ENCODE results near the gene MTRF1. TPM values are rescaled to one million over a fixed set of nuclear protein-coding genes. Genes with fewer than 3 reads are reported as not detected.

The MTRF1 gene
- total RNA-seq, 4 donors from 2014 or later: 8.2 to 16.7 (median 13.3) TPM

- no peak for DNase-seq
- no peak overlapping the region for H3K4me3 ChIP-seq
- no peaks in the 10 kb centered on the region for H3K4me1 ChIP-seq
- H3K27me3 ChIP-seq: no peaks in the 10 kb centered on the region
- no peaks in the 10 kb centered on the region for H3K36me3 ChIP-seq
- ATAC-seq: no peak
- in situ Hi-C loops (cut with MboI; ENCODE audit: low sequenced_read_pairs in 4 of 4) (no loop called here), intact Hi-C loops (cut with DNase I; ENCODE audit: low total_unique reads) (no loop called here)
- H3K27ac ChIP-seq: no peak overlapping the region
- TF ChIP-seq POLR2A (IDR thresholded peaks at IDR 0.05) (no peak), CTCF (IDR thresholded peaks at IDR 0.05 in 4 of 5, conservative IDR thresholded peaks at IDR 0.05 in 1 of 5) (no peak)
- H3K9me3 ChIP-seq: peaks cover 0 to 4% (median 0%) of the 10 kb centered on the region in 3 donors
Measured at GRCh38 chr13:41203810-41204209, 59.6 kb downstream of the MTRF1 start.

GRCh38 chr13:41200126-41200525 is 63.2 kb downstream of the MTRF1 start:
- ATAC-seq (no peak), DNase-seq (no peak)
- no peaks in the 10 kb centered on the region for H3K4me1 ChIP-seq
- no peak overlapping the region for H3K4me3 ChIP-seq
- H3K9me3 ChIP-seq: no peaks in the 10 kb centered on the region
- H3K27ac ChIP-seq: no peak overlapping the region
- intact Hi-C loops (cut with DNase I; ENCODE audit: low total_unique reads): no loop called here
- H3K27me3 ChIP-seq: no peaks in the 10 kb centered on the region
- TF ChIP-seq CTCF (IDR thresholded peaks at IDR 0.05 in 4 of 5, conservative IDR thresholded peaks at IDR 0.05 in 1 of 5) (no peak), POLR2A (IDR thresholded peaks at IDR 0.05) (no peak)
- H3K36me3 ChIP-seq: no peaks in the 10 kb centered on the region
- in situ Hi-C loops (cut with MboI; ENCODE audit: low sequenced_read_pairs in 4 of 4): no loop called here

- H3K9me3 ChIP-seq: no peaks in the 10 kb centered on the region
- intact Hi-C loops (cut with DNase I; ENCODE audit: low total_unique reads) (no loop called here), in situ Hi-C loops (cut with MboI; ENCODE audit: low sequenced_read_pairs in 4 of 4) (loop anchor here in 2 of 4 donors (5.0 to 10.0 kb wide), 2 partner anchors 65 to 67 kb away; partner anchors contain the start of genes KBTBD6 (in 1 of the 2) and MTRF1 (in 1 of the 2))
- DNase-seq (no peak), ATAC-seq (no peak)
- no peaks in the 10 kb centered on the region for H3K27me3 ChIP-seq
- no peaks in the 10 kb centered on the region for H3K36me3 ChIP-seq
- H3K27ac ChIP-seq: no peak overlapping the region
- H3K4me3 ChIP-seq: no peak overlapping the region
- H3K4me1 ChIP-seq: no peaks in the 10 kb centered on the region
- TF ChIP-seq CTCF (IDR thresholded peaks at IDR 0.05 in 4 of 5, conservative IDR thresholded peaks at IDR 0.05 in 1 of 5): no peak
Measured at GRCh38 chr13:41199526-41199925, 63.9 kb downstream of the MTRF1 start.

GRCh38 chr13:41199079-41199478 is 64.3 kb downstream of the MTRF1 start:
- no peaks in the 10 kb centered on the region for H3K9me3 ChIP-seq
- DNase-seq (no peak), ATAC-seq (no peak)
- no peak overlapping the region for H3K27ac ChIP-seq
- TF ChIP-seq CTCF (IDR thresholded peaks at IDR 0.05 in 4 of 5, conservative IDR thresholded peaks at IDR 0.05 in 1 of 5) (no peak), POLR2A (IDR thresholded peaks at IDR 0.05) (no peak)
- no peaks in the 10 kb centered on the region for H3K4me1 ChIP-seq
- in situ Hi-C loops (cut with MboI; ENCODE audit: low sequenced_read_pairs in 4 of 4) (loop anchor here in 2 of 4 donors (5.0 to 10.0 kb wide), 2 partner anchors 66 to 67 kb away; partner anchors contain the start of genes KBTBD6 (in 1 of the 2) and MTRF1 (in 1 of the 2)), intact Hi-C loops (cut with DNase I; ENCODE audit: low total_unique reads) (no loop called here)
- H3K27me3 ChIP-seq: no peaks in the 10 kb centered on the region
- H3K36me3 ChIP-seq: no peaks in the 10 kb centered on the region
- no peak overlapping the region for H3K4me3 ChIP-seq

GRCh38 chr13:41196620-41197019 is 66.8 kb downstream of the MTRF1 start:
- no peak overlapping the region for H3K27ac ChIP-seq
- in situ Hi-C loops (cut with MboI; ENCODE audit: low sequenced_read_pairs in 4 of 4) (loop anchor here in 2 of 4 donors (5.0 to 10.0 kb wide), 2 partner anchors 64 to 68 kb away; partner anchors contain the start of genes KBTBD6 (in 1 of the 2) and MTRF1 (in 1 of the 2)), intact Hi-C loops (cut with DNase I; ENCODE audit: low total_unique reads) (no loop called here)
- DNase-seq (no peak), ATAC-seq (no peak)
- peaks cover 17% of the 10 kb centered on the region in 2 donors for H3K4me1 ChIP-seq
- H3K36me3 ChIP-seq: no peaks in the 10 kb centered on the region
- no peaks in the 10 kb centered on the region for H3K27me3 ChIP-seq
- TF ChIP-seq CTCF (IDR thresholded peaks at IDR 0.05 in 4 of 5, conservative IDR thresholded peaks at IDR 0.05 in 1 of 5) (no peak), POLR2A (IDR thresholded peaks at IDR 0.05) (no peak)
- H3K9me3 ChIP-seq: no peaks in the 10 kb centered on the region
- H3K4me3 ChIP-seq: no peak overlapping the region
